Endothelial cell of umbilical vein (primary cell): ENCODE results near the gene NELFCD. TPM values are rescaled to one million over a fixed set of nuclear protein-coding genes. Genes with fewer than 3 reads are reported as not detected.

Experiments
- Bru-seq: library from RNA; stranded (reverse); fragments of 400-500 nt; gene quantifications from one replicate; lab custom pipeline; 2021; lab: Mats Ljungman, UMichigan
- BruChase-seq, 2 experiments: library from RNA; stranded (reverse); fragments of 400-500 nt; gene quantifications; one replicate each; lab custom pipeline; 2021; lab: Mats Ljungman, UMichigan
- BruUV-seq: library from RNA; stranded (reverse); fragments of 400-500 nt; replicated peaks from 2 replicates; lab custom pipeline; 2021; lab: Mats Ljungman, UMichigan
- CTCF ChIA-PET: fragments of 300-600, 350-600 bp; sonication (Branson Sonifier 250); formaldehyde crosslinking; loops from one replicate; lab custom pipeline; 2021; ENCODE audit warnings: antibody characterized with exemption, inconsistent platforms; lab: Charles Lee
- POLR2A ChIA-PET: fragments of 300-600, 350-600 bp; sonication (Branson Sonifier 250); formaldehyde crosslinking; loops from one replicate; lab custom pipeline; 2021; ENCODE audit warnings: antibody characterized with exemption, inconsistent platforms; lab: Charles Lee
- DNase-seq: peaks from one replicate; pipeline ENCODE4 v3.0.0-alpha.2; 2011; ENCODE audit warnings: low read depth, low spot score
- FAIRE-seq: peaks from 2 replicates; lab custom pipeline; 2011; peaks lifted over from hg19 to GRCh38; lab: Jason Lieb, UNC
- H2AFZ ChIP-seq: 2 replicates; pipeline ENCODE4 v1.6.0; 2012; ENCODE audit warnings: low read depth, low read length, control low read depth, inconsistent platforms
- H3K27ac ChIP-seq: 2 replicates; pipeline ENCODE4 v1.5.1; 2011; ENCODE audit warnings: low read depth, mild to moderate bottlenecking, control low read depth, low read length, moderate library complexity; ENCODE audit not compliant: insufficient read depth
- H3K27me3 ChIP-seq, 2 experiments: 2 replicates each; pipeline versions ENCODE4 v1.6.0 to v1.6.1; 2011; ENCODE audit warnings: low read length in 2 of 2, mixed read lengths in 1 of 2; ENCODE audit not compliant: control insufficient read depth in 2 of 2, insufficient read depth in 2 of 2
- H3K36me3 ChIP-seq, 2 experiments: 2 replicates in 1 of 2; 3 replicates in 1 of 2; pipeline ENCODE4 v1.5.1; 2011; ENCODE audit warnings: low read length in 2 of 2, mild to moderate bottlenecking in 1 of 2, moderate library complexity in 1 of 2; ENCODE audit not compliant: control insufficient read depth in 2 of 2, insufficient read depth in 2 of 2; ENCODE audit errors: extremely low read depth in 1 of 2
- H3K4me1 ChIP-seq: 3 replicates; pipeline ENCODE4 v1.5.1; 2011; ENCODE audit warnings: mild to moderate bottlenecking, low read length; ENCODE audit not compliant: control insufficient read depth, insufficient read depth; ENCODE audit errors: extremely low read depth
- H3K4me2 ChIP-seq: 2 replicates; pipeline ENCODE4 v1.6.1; 2011; ENCODE audit warnings: low read length, control low read depth, mixed read lengths; ENCODE audit not compliant: insufficient read depth
- H3K4me3 ChIP-seq, 3 experiments: fragments of 200-600 bp in 1 of 3; sonication (generic), shearing (Covaris generic) in 1 of 3; replicated peaks in 1 of 3; 2 replicates each; pipeline ENCODE4 v1.5.1; 2011 to 2016; ENCODE audit warnings: control low read depth in 3 of 3, low read length in 3 of 3, mild to moderate bottlenecking in 2 of 3, inconsistent platforms in 1 of 3, low read depth in 1 of 3, moderate library complexity in 1 of 3; ENCODE audit not compliant: insufficient read depth in 1 of 3
- H3K79me2 ChIP-seq: 2 replicates; pipeline ENCODE4 v1.6.0; 2012; ENCODE audit warnings: low read length, inconsistent platforms; ENCODE audit not compliant: control insufficient read depth, insufficient read depth
- H3K9ac ChIP-seq: replicated peaks from 2 replicates; pipeline ENCODE3; 2011; ENCODE audit warnings: low read length, control low read depth; ENCODE audit not compliant: insufficient read depth; ENCODE audit errors: extremely low read depth
- H3K9me1 ChIP-seq: replicated peaks from 3 replicates; pipeline ENCODE4 v1.6.0; 2011; ENCODE audit warnings: mild to moderate bottlenecking, low read length; ENCODE audit not compliant: control insufficient read depth, insufficient read depth; ENCODE audit errors: extremely low read depth
- H3K9me3 ChIP-seq: replicated peaks from 2 replicates; pipeline ENCODE4 v1.5.1; 2012; ENCODE audit warnings: low read length, inconsistent platforms; ENCODE audit not compliant: control insufficient read depth, insufficient read depth
- H4K20me1 ChIP-seq: replicated peaks from 2 replicates; pipeline ENCODE3; 2011; ENCODE audit warnings: mild to moderate bottlenecking, low read length; ENCODE audit not compliant: control insufficient read depth, insufficient read depth; ENCODE audit errors: extremely low read depth
- CTCF ChIP-seq, 2 donors: IDR thresholded peaks; 1 replicate in 1 of 2; 2 replicates in 1 of 2; pipeline ENCODE4 v1.5.1; 2011; ENCODE audit warnings: low read length in 2 of 2, mild to moderate bottlenecking in 2 of 2, moderate library complexity in 2 of 2, control low read depth in 1 of 2, inconsistent platforms in 1 of 2, low read depth in 1 of 2; ENCODE audit not compliant: insufficient read depth in 1 of 2; ENCODE audit errors: extremely low read depth in 1 of 2
- EZH2 ChIP-seq: IDR thresholded peaks from 2 replicates; pipeline ENCODE4 v1.6.1; 2012; ENCODE audit warnings: borderline replicate concordance, low read depth, mild to moderate bottlenecking, moderate library complexity, low read length, inconsistent platforms; ENCODE audit not compliant: severe bottlenecking
- FOS ChIP-seq: IDR thresholded peaks from 2 replicates; pipeline ENCODE4 v1.6.1; 2011; ENCODE audit warnings: mild to moderate bottlenecking, low read length, moderate library complexity, borderline replicate concordance; ENCODE audit not compliant: insufficient read depth
- GATA2 ChIP-seq: IDR thresholded peaks from 2 replicates; pipeline ENCODE4 v1.7.0; 2011; ENCODE audit warnings: low read depth, mild to moderate bottlenecking, moderate library complexity, mixed read lengths, low read length; ENCODE audit not compliant: insufficient read length, insufficient read depth
- JUN ChIP-seq: IDR thresholded peaks from 2 replicates; pipeline ENCODE4 v1.6.1; 2011; ENCODE audit warnings: borderline replicate concordance, low read depth; ENCODE audit not compliant: insufficient read length, insufficient read depth
- MYC ChIP-seq: IDR thresholded peaks from one replicate; pipeline ENCODE4 v1.6.1; 2011; ENCODE audit warnings: mild to moderate bottlenecking, low read depth, low read length
- POLR2A ChIP-seq: IDR thresholded peaks from 2 replicates; pipeline ENCODE4 v1.6.1; 2012; ENCODE audit warnings: low read depth, mild to moderate bottlenecking, control low read depth, low read length
- POLR2AphosphoS5 ChIP-seq: IDR thresholded peaks from 2 replicates; pipeline ENCODE4 v1.6.1; 2012; ENCODE audit warnings: low read depth, mild to moderate bottlenecking, control low read depth, low read length, moderate library complexity; ENCODE audit not compliant: insufficient read depth
- dilution Hi-C: fragments of 300-500 bp; cut with MboI; formaldehyde crosslinking; loops from one replicate; pipeline ENCODE4 v1.15.0; 2019; ENCODE audit warnings: low sequenced_read_pairs; ENCODE audit not compliant: extremely low pct_ligation_motif_present
- intact Hi-C: fragments of 100-400 bp; cut with micrococcal nuclease; formaldehyde crosslinking; loops from one replicate; pipeline ENCODE4 v1.10.0; 2022
- long read RNA-seq: library from polyadenylated mRNA; stranded (forward); transcript quantifications from one replicate; pipeline ENCODE4 v2.0.0, GENCODE V29; 2021
- polyA minus RNA-seq, 3 experiments: library from RNA; depleted of rRNA, polyadenylated mRNA; stranded (reverse); fragments of >200 nt; gene quantifications; 1 replicate in 1 of 3; 2 replicates in 2 of 3; pipeline ENCODE4 v1.2.3, GENCODE V29; 2011
- polyA plus RNA-seq, 4 experiments: library from polyadenylated mRNA; depleted of rRNA in 3 of 4; stranded (reverse) in 3 of 4; unstranded in 1 of 4; fragments of >200 nt; gene quantifications; 2 replicates each; pipeline versions ENCODE4 v1.2.1 to v1.2.3, GENCODE V29; 2011 to 2012; ENCODE audit warnings: missing spikeins in 1 of 4
- total RNA-seq: library from RNA; stranded (reverse); gene quantifications from 2 replicates; pipeline ENCODE4 v1.2.3, GENCODE V29; 2021
- TF ChIP-seq, protein P1 (sequence below): IDR thresholded peaks from 2 replicates; pipeline ENCODE4 v1.6.1; 2011; ENCODE audit not compliant: insufficient read depth, insufficient read length

The NELFCD gene
- total RNA-seq (92.5 and 93.2 TPM in 2 replicates), polyA plus RNA-seq (75.8 and 90.1 TPM in 2 replicates), polyA minus RNA-seq (67.7 and 82.1 TPM in 2 replicates), Bru-seq, nascent RNA (percentile 82 among the genes with signal in this experiment), BruChase-seq, experiment 1, labeled RNA remaining after a 6-hour chase (percentile 93 among the genes with signal in this experiment), BruChase-seq, experiment 2, labeled RNA remaining after a 2-hour chase (percentile 90 among the genes with signal in this experiment)
- 116 and 117 TPM in 2 replicates for polyA plus RNA-seq (2011; cell fraction: cytosol; rRNA removed)
- polyA plus RNA-seq (2011; cell fraction: nucleus; rRNA removed) = 290 and 328 TPM in 2 replicates
- polyA plus RNA-seq (2012) = 77.8 and 85.4 TPM in 2 replicates
- 65.2 TPM for polyA minus RNA-seq (2011; cell fraction: cytosol; rRNA and poly(A)+ RNA removed)
- 59.1 and 75.2 TPM in 2 replicates for polyA minus RNA-seq (2011; cell fraction: nucleus; rRNA and poly(A)+ RNA removed)
- long read RNA-seq, transcript NELFCD-213 (15 exons, 2,305 nt) = major isoform, 187 of 254 reads
- long read RNA-seq, partial matches to known transcripts = 33 of 254 reads
- long read RNA-seq, other reads (novel, unspliced or antisense) = 32 of 254 reads

- H4K20me1 ChIP-seq = no peaks in the 10 kb centered on the region
- H3K4me2 ChIP-seq = peak within 1 kb of the TSS; percentile 88
- peaks cover 0 to 1% of the 10 kb centered on the region in 2 experiments for H3K27me3 ChIP-seq
- DNase-seq (peak; percentile 79), FAIRE-seq (peak; percentile 71)
- TSS peak; percentile 92 for BruUV-seq
- peak within 1 kb of the TSS; percentile 84 to 98 (median 96) for H3K4me3 ChIP-seq
- CTCF ChIA-PET = interaction anchor here (1.0 to 1.4 kb wide), 2 partner anchors 17 to 111 kb away, joined by 3 read pairs; no protein-coding TSS in a partner anchor
- POLR2A ChIA-PET = interaction anchor here (0.8 kb wide), 1 partner anchor 51 kb away, joined by 3 read pairs; the partner anchor contains the start of gene ATP5F1E
- H3K9me3 ChIP-seq = no peaks in the 10 kb centered on the region
- peak within 1 kb of the TSS; percentile 48 for H3K27ac ChIP-seq
- no peaks in the 10 kb centered on the region for H3K36me3 ChIP-seq
- TF ChIP-seq POLR2AphosphoS5 (peak; percentile 86), EZH2 (no peak), CTCF (IDR thresholded peaks at IDR 0.05; ENCODE audit: extremely low read depth in 1 of 2, insufficient read depth in 1 of 2, low read depth in 1 of 2, low read length in 2 of 2) (no peak), FOS (no peak), GATA2 (no peak), POLR2A (peak; percentile 79), MYC (no peak), JUN (no peak)
- TF ChIP-seq, protein P1, sequence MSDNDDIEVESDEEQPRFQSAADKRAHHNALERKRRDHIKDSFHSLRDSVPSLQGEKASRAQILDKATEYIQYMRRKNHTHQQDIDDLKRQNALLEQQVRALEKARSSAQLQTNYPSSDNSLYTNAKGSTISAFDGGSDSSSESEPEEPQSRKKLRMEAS = no peak
- H3K4me1 ChIP-seq = peaks cover 3% of the 10 kb centered on the region
- peak within 1 kb of the TSS; percentile 92 for H2AFZ ChIP-seq
- peak within 1 kb of the TSS; percentile 79 for H3K9ac ChIP-seq
- dilution Hi-C loops (no loop called here), intact Hi-C loops (loop anchor here (1.0 to 10.0 kb wide), 8 partner anchors 30 to 244 kb away; partner anchors contain the start of genes ATP5F1E and PRELID3B)
- peaks cover 41% of the 10 kb centered on the region for H3K79me2 ChIP-seq
- H3K9me1 ChIP-seq = no peaks in the 10 kb centered on the region
Observed at GRCh38 chr20:58980711-58981627, at the start of gene NELFCD. NELFCD (plus strand) TSS chr20:58981256; CDS start chr20:58981310, 54 bp downstream.
